Measurements from ENCODE around the gene ARFGEF3. TPM values are rescaled to one million over a fixed set of nuclear protein-coding genes. Genes with fewer than 3 reads are reported as not detected.

ARFGEF3 gene
- total RNA-seq, 3 donors from 2014 or later, result 10.1 to 24.3 (median 21.1) TPM

- intact Hi-C loops (cut with DNase I, micrococcal nuclease), result no loop called here
- Histone ChIP-seq H3K4me3 (no peak overlapping the region), H3K36me3 (ENCODE audit: low read depth) (no peaks in the 10 kb centered on the region), H3K9me3 (no peaks in the 10 kb centered on the region), H3K4me1 (ENCODE audit: low read depth) (no peaks in the 10 kb centered on the region)
- TF ChIP-seq CTCF (IDR thresholded peaks at IDR 0.05), result no peak
- DNase-seq, result no peak
- no peak for ATAC-seq
Measured at GRCh38 chr6:138308731-138309110, 147.0 kb downstream of the ARFGEF3 start.

GRCh38 chr6:138309695-138310094, 148.0 kb downstream of the ARFGEF3 start:
- H3K9me3 ChIP-seq, result no peaks in the 10 kb centered on the region
- DNase-seq (no peak), ATAC-seq (peak; percentile 39)
- TF ChIP-seq CTCF (IDR thresholded peaks at IDR 0.05), result no peak
- H3K4me1 ChIP-seq (ENCODE audit: low read depth), result no peaks in the 10 kb centered on the region
- H3K36me3 ChIP-seq (ENCODE audit: low read depth), result no peaks in the 10 kb centered on the region
- intact Hi-C loops (cut with DNase I, micrococcal nuclease), result no loop called here
- no peak overlapping the region for H3K4me3 ChIP-seq

GRCh38 chr6:138310294-138310693, 148.6 kb downstream of the ARFGEF3 start:
- DNase-seq (no peak), ATAC-seq (no peak)
- no peaks in the 10 kb centered on the region for H3K36me3 ChIP-seq (ENCODE audit: low read depth)
- no peaks in the 10 kb centered on the region for H3K9me3 ChIP-seq
- TF ChIP-seq CTCF (IDR thresholded peaks at IDR 0.05), result no peak
- intact Hi-C loops (cut with DNase I, micrococcal nuclease), result no loop called here
- no peak overlapping the region for H3K4me3 ChIP-seq
- no peaks in the 10 kb centered on the region for H3K4me1 ChIP-seq (ENCODE audit: low read depth)

- no peak overlapping the region for H3K4me3 ChIP-seq
- H3K36me3 ChIP-seq (ENCODE audit: low read depth), result no peaks in the 10 kb centered on the region
- intact Hi-C loops (cut with DNase I, micrococcal nuclease), result no loop called here
- TF ChIP-seq CTCF (IDR thresholded peaks at IDR 0.05), result no peak
- H3K9me3 ChIP-seq, result no peaks in the 10 kb centered on the region
- DNase-seq (no peak), ATAC-seq (no peak)
- no peaks in the 10 kb centered on the region for H3K4me1 ChIP-seq (ENCODE audit: low read depth)
Measured at GRCh38 chr6:138310821-138311220, 149.1 kb downstream of the ARFGEF3 start.

GRCh38 chr6:138311268-138311667, 149.5 kb downstream of the ARFGEF3 start:
- intact Hi-C loops (cut with DNase I, micrococcal nuclease), result no loop called here
- no peaks in the 10 kb centered on the region for H3K36me3 ChIP-seq (ENCODE audit: low read depth)
- H3K9me3 ChIP-seq, result no peaks in the 10 kb centered on the region
- H3K4me1 ChIP-seq (ENCODE audit: low read depth), result no peaks in the 10 kb centered on the region
- no peak for TF ChIP-seq CTCF (IDR thresholded peaks at IDR 0.05)
- H3K4me3 ChIP-seq, result no peak overlapping the region
- DNase-seq (no peak), ATAC-seq (no peak)

GRCh38 chr6:138318741-138319375, 157.1 kb downstream of the ARFGEF3 start:
- no peaks in the 10 kb centered on the region for H3K4me1 ChIP-seq (ENCODE audit: low read depth)
- H3K4me3 ChIP-seq, result no peak overlapping the region
- TF ChIP-seq CTCF (IDR thresholded peaks at IDR 0.05), result no peak
- no peaks in the 10 kb centered on the region for H3K9me3 ChIP-seq
- DNase-seq, result no peak
- intact Hi-C loops (cut with DNase I, micrococcal nuclease), result no loop called here
- ATAC-seq, result no peak
- H3K36me3 ChIP-seq (ENCODE audit: low read depth), result no peaks in the 10 kb centered on the region

All from mucosa of descending colon (tissue), 3 donors.